Esophagus muscularis mucosa (tissue), 4 donors: ENCODE data around the gene GABRR1. TPM values are rescaled to one million over a fixed set of nuclear protein-coding genes. Genes with fewer than 3 reads are reported as not detected.
"Not testable (repeated sequence)": the region's sequence is repeated elsewhere in the genome, so short reads cannot be mapped to it uniquely, and the experiment has no call there.

Source experiments
- DNase-seq: peaks from one replicate; pipeline ENCODE4 v3.0.0-alpha.2; 2017; ENCODE audit errors: extremely low spot score
- H3K27ac ChIP-seq, 4 donors: fragments of 200-600 bp; sonication (generic); replicated peaks in 1 of 4; 1 replicate in 3 of 4; 2 replicates in 1 of 4; pipeline ENCODE4 v1.5.1; 2016 to 2019; ENCODE audit warnings: mild to moderate bottlenecking in 1 of 4
- H3K27me3 ChIP-seq, 4 donors: fragments of 200-600 bp; sonication (generic); one replicate each; pipeline versions ENCODE4 v1.5.1 to v1.6.0; 2016 to 2019
- H3K36me3 ChIP-seq, 4 donors: fragments of 200-600 bp; sonication (generic); one replicate each; pipeline ENCODE4 v1.5.1; 2016 to 2019
- H3K4me1 ChIP-seq, 4 donors: fragments of 200-600 bp; sonication (generic); one replicate each; pipeline ENCODE4 v1.5.1; 2016 to 2019
- H3K4me3 ChIP-seq, 4 donors: fragments of 200-600 bp; sonication (generic); 1 replicate in 2 of 4; 2 replicates in 2 of 4; pipeline ENCODE4 v1.5.1; 2016 to 2019; ENCODE audit warnings: mild to moderate bottlenecking in 4 of 4, moderate library complexity in 1 of 4
- H3K9me3 ChIP-seq, 4 donors: fragments of 200-600 bp; sonication (generic); 1 replicate in 3 of 4; 2 replicates in 1 of 4; pipeline ENCODE4 v1.5.1; 2016 to 2019
- CTCF ChIP-seq, 3 experiments: fragments of 200-600 bp in 2 of 3; fragments of 450-650 bp in 1 of 3; sonication (generic) in 2 of 3; IDR thresholded peaks; one replicate each; pipeline ENCODE4 v1.5.1; 2017 to 2019; ENCODE audit warnings: antibody characterized with exemption in 3 of 3, mild to moderate bottlenecking in 2 of 3, moderate library complexity in 1 of 3
- EP300 ChIP-seq: sonication (generic); formaldehyde crosslinking; IDR thresholded peaks from one replicate; pipeline ENCODE4 v1.6.1; 2017; ENCODE audit warnings: antibody characterized with exemption
- POLR2A ChIP-seq: fragments of 450-650 bp; IDR thresholded peaks from one replicate; pipeline ENCODE4 v1.6.1; 2017; ENCODE audit warnings: antibody characterized with exemption, moderate library complexity, mild to moderate bottlenecking, low read depth
- POLR2AphosphoS5 ChIP-seq, 2 donors: sonication (generic); formaldehyde crosslinking; IDR thresholded peaks; one replicate each; pipeline ENCODE4 v1.6.1; 2017; ENCODE audit warnings: antibody characterized with exemption in 2 of 2
- WGBS: methylation state at CpG from one replicate; pipeline ENCODE4 v1.1.5; 2018; 5-methylcytosine and 5-hydroxymethylcytosine counted together
- intact Hi-C: fragments of 100-400 bp; cut with DNase I; formaldehyde crosslinking; loops from one replicate; pipeline ENCODE4 v1.15.1; 2023
- total RNA-seq, 4 donors: library from RNA; depleted of rRNA; stranded (reverse); fragments of >200 nt; gene quantifications; one replicate each; pipeline versions ENCODE4 v1.1.0 to v1.2.1, GENCODE V29; 2016

The GABRR1 gene
- total RNA-seq, 4 donors from 2014 or later: 0.13 TPM; not detected in 3

GRCh38 chr6:89133981-89134380, 83.2 kb downstream of the GABRR1 start:
- Histone ChIP-seq H3K27me3 (no peaks in the 10 kb centered on the region), H3K36me3 (no peaks in the 10 kb centered on the region), H3K27ac (no peak overlapping the region), H3K4me1 (peaks cover 0 to under 1% (median 0%) of the 10 kb centered on the region in 4 donors), H3K9me3 (no peaks in the 10 kb centered on the region), H3K4me3 (no peak overlapping the region)
- WGBS: 90% methylated on average over 9 of the region's 9 CpGs
- no peak for DNase-seq
- TF ChIP-seq POLR2A: no peak
- TF ChIP-seq EP300: no peak
- no peak for TF ChIP-seq CTCF (IDR thresholded peaks at IDR 0.05)
- TF ChIP-seq POLR2AphosphoS5 (IDR thresholded peaks at IDR 0.05): no peak
- intact Hi-C loops: no loop called here

DNA sequence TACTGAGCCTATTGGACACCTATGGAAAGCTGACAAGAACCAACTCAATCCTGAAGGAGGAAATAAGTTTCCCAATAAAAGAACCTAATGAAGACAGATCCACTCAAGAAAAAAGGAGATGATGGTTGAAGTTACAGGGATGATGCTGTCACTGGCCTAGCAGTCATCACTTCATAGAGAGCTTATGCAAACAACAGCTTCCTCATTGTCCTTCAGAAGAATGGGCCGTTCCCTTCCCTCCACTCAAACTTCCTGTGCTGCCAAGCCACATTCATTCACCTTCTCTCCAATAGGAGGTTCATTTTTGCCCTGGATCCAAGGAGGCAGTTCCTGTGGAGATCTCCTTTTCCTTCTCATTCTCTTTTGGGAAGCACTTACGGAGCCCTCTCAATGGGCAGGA, 85.1 kb downstream of the GABRR1 start:
- WGBS: 79% methylated on average over 2 of the region's 2 CpGs
- Histone ChIP-seq H3K4me3 (no peak overlapping the region), H3K36me3 (no peaks in the 10 kb centered on the region), H3K27ac (no peak overlapping the region), H3K9me3 (no peaks in the 10 kb centered on the region), H3K27me3 (no peaks in the 10 kb centered on the region), H3K4me1 (no peaks in the 10 kb centered on the region)
- DNase-seq: no peak
- intact Hi-C loops: no loop called here
- TF ChIP-seq CTCF (IDR thresholded peaks at IDR 0.05): no peak
- no peak for TF ChIP-seq EP300
- TF ChIP-seq POLR2AphosphoS5 (IDR thresholded peaks at IDR 0.05): no peak
- TF ChIP-seq POLR2A: no peak

- H3K27me3 ChIP-seq: no peaks in the 10 kb centered on the region
- intact Hi-C loops: no loop called here
- no peak overlapping the region for H3K27ac ChIP-seq
- no peaks in the 10 kb centered on the region for H3K9me3 ChIP-seq
- H3K4me3 ChIP-seq: no peak overlapping the region
- WGBS: 100% methylated on average over 3 of the region's 3 CpGs
- TF ChIP-seq POLR2A (no peak), EP300 (no peak), POLR2AphosphoS5 (IDR thresholded peaks at IDR 0.05) (no peak), CTCF (IDR thresholded peaks at IDR 0.05) (no peak)
- no peaks in the 10 kb centered on the region for H3K4me1 ChIP-seq
- no peaks in the 10 kb centered on the region for H3K36me3 ChIP-seq
- DNase-seq: no peak
Observed at GRCh38 chr6:89131599-89131998, 85.6 kb downstream of the GABRR1 start.

DNA sequence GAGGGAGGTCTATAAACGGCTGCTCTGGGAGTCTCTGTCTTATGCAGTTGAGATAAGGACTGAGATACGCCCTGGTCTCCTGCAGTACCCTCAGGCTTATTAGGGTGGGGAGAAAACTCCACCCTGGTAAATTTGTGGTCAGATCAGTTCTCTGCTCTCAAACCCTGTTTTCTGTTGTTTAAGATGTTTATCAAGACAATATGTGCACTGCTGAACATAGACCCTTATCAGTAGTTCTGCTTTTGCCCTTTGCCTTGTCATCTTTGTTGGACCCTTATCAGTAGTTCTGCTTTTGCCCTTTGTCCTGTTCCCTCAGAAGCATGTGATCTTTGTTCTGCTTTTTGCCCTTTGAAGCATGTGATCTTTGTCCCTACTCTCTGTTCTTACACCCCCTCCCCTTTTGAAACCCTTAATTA, 88.9 kb downstream of the GABRR1 start:
- H3K36me3 ChIP-seq, H3K4me1 ChIP-seq, DNase-seq, H3K27me3 ChIP-seq, H3K27ac ChIP-seq, H3K9me3 ChIP-seq, H3K4me3 ChIP-seq, intact Hi-C loops: not testable (repeated sequence)
- 78% methylated on average over 2 of the region's 2 CpGs for WGBS

Other genes starting within 250 kb of the GABRR1 start
- gene PNRC1, start 136.6 kb downstream of the GABRR1 start, total RNA-seq: 100 to 1,000 TPM; 285 to 486 (median 315) TPM
- 1 to 10 TPM in 2 of 4 donors, under 1 TPM in 1, not detected in 1; 0.97 to 2.0 (median 1.2) TPM for gene SRSF12, start 99.3 kb downstream of the GABRR1 start, total RNA-seq
- 10 to 100 TPM; 14.5 to 27.6 (median 23.7) TPM for gene PM20D2, start 71.3 kb downstream of the GABRR1 start, total RNA-seq
- under 1 TPM in 3 of 4 donors, not detected in 1; 0.33 to 0.46 (median 0.45) TPM for gene GABRR2, start 97.9 kb upstream of the GABRR1 start, total RNA-seq
- 10 to 100 TPM; 31.0 to 36.6 (median 33.6) TPM for gene UBE2J1, start 135.4 kb upstream of the GABRR1 start, total RNA-seq
- gene RRAGD, start 194.9 kb upstream of the GABRR1 start, total RNA-seq: 10 to 100 TPM; 18.7 to 31.4 (median 19.9) TPM
- 10 to 100 TPM in 3 of 4 donors, 1 to 10 TPM in 1; 9.1 to 18.9 (median 10.7) TPM for gene ANKRD6, start 215.8 kb upstream of the GABRR1 start, total RNA-seq